Right renal cortex interstitium (tissue), 3 donors: ENCODE results near the gene POTEH. TPM values are rescaled to one million over a fixed set of nuclear protein-coding genes. Genes with fewer than 3 reads are reported as not detected.
"Not testable (repeated sequence)": the region's sequence is repeated elsewhere in the genome, so short reads cannot be mapped to it uniquely, and the experiment has no call there.

Experiments used
- DNase-seq, 3 donors: peaks; one replicate each; pipeline ENCODE4 v3.0.0-alpha.2; 2013; ENCODE audit warnings: low read depth in 3 of 3, low spot score in 2 of 3
- polyA plus RNA-seq, 3 donors: library from polyadenylated mRNA; unstranded; fragments of 120-200 nt; gene quantifications; one replicate each; pipeline ENCODE4 v1.2.1, GENCODE V29; 2013; ENCODE audit not compliant: insufficient read length in 3 of 3

The POTEH gene
- not detected for polyA plus RNA-seq

DNA sequence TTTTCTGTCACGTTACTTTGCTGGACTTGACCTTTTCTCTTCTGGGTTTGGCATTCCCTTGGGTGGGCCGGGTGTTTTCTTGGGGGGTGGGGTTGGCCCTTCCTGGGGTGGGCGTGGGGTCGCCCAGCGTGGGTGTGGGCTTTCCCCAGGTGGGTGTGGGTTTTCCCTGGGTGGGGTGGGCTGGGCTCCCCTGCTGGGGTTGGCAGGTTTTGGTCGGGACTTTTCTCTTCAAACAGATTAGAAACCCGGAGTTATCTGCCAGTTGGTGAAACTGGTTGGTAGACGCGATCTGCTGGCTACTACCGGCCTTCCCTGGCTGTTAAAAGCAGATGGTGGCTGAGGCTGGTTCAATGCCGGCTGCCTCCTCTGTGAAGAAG lies at the start of gene POTEH:
POTEH (plus strand) TSS at position 278 of the 377 bp plus-strand sequence; CDS start at position 330, 52 bp downstream.
- DNase-seq, result not testable (repeated sequence)

DNA sequence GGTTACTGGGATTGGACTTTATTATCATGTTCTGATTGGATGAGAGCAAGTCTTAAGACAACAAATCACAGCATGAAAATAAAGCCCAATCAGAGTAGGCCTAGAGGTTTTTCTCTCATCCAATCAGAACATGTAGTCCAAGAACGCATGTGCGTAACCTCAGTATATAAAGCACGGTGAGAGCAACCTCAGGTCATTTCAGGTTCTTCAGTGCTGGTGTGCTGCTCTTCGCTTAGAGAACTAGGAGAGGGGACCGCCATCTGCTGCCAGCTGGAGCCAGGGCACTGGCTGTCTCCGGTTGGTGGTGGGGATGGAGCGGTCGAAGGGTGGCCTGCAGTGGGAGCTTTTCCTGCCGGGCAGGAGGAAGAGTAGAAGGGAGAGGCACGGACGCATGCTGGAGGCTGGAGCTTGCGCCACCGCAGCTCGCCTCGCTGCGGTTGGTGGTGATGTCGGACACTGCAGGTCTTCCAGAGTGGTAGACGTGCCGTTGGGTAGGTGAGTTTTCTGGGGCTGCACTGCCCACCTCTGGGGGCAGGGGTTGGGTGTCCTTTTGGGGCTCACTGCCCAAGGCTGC lies 47.5 kb upstream of the POTEH start:
- DNase-seq, result not testable (repeated sequence)

DNA sequence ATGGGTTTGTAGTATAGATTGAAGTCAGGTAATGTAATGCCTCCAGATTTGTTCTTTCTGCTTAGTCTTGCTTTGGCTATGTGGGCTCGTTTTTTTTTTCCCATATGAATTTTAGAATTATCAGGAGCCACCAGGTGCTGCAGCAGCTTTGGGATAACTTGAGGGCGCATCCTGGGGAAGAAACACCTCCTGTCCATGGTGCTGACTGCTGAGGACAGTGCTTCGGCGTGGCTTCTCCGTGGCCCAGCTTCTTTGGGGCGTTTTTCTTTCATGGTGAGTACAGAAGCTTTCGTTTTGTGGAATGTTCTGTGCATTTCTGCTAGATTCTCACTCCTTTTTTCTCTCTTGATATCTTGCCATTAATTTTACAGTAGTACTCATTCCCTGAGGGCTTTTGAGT lies 37.9 kb upstream of the POTEH start:
- not testable (repeated sequence) for DNase-seq

DNA sequence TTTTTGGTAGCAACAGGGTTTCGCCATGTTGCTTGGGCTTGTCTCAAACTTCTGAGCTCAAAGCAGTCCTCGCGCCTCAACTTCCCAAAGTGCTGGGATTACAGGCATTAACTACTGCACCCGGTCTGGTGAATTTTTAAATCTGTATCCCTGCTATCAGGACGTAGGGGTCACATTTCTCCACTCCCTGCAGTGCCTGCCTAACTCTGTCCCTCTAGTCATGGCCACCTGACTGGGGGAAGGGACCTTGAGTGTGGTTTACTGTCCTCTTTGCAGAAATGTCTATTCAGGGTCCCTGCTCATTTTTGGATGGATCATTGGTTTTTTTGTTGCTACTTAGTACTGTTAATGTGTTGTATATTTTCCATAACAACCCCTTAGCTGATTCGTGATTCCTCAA lies 37.1 kb upstream of the POTEH start:
- DNase-seq, result not testable (repeated sequence)

DNA sequence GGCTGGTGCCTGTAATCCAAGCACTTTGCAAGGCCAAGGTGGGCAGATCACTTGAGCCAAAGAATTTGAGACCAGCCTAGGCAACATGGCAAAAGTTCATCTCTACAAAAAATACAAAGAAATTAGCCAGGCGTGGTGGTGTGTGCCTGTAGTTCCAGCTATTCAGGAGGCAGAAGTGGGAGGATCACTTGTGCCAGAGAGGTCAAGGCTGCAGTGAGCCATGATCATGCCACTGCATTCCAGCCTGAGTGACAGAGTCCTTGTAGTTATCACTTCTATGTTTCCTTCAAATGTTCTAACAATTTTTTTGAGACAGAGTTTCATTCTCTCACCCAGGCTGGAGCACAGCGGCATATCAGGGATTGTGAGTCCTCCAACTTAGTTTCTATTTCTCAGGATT lies 36.6 kb upstream of the POTEH start:
- DNase-seq, result not testable (repeated sequence)

DNA sequence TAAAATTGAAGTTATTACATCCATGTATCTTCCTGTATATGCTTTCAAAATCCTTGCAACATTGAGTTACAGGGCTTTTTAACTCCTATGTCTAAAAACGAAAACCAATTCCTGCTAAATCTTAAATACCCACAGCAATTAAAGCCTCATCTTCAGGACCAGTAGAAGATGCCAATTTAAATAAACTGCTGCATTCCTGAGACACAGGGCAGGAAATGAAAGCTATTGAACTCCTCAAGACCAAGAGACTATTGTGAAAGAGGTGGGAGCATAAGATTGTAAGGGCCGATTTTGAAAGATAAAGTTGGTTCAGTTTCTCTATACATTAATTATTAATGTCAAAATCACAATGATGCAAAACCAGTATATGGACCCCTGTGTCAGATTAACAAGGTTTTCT lies 28.7 kb upstream of the POTEH start:
- not testable (repeated sequence) for DNase-seq

DNA sequence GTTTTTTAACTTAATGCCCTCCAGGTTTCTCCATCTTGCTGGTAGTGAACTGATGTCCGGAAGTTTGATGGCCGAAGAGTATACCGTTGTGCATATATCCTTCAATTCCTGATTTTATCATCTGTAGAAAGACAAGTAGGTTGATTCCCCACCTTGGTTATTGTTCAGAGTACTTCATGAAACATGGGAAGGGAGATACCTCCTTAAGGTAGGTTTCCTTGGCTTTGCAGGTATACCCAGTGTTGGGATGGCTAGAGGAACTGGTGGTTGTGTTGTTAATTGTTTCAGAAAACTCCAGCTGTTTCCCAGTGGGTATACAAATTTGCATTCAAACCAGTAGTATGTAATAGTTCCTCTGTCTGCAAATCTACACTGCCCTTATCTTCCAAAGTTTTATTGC lies 25.1 kb upstream of the POTEH start:
- not testable (repeated sequence) for DNase-seq

DNA sequence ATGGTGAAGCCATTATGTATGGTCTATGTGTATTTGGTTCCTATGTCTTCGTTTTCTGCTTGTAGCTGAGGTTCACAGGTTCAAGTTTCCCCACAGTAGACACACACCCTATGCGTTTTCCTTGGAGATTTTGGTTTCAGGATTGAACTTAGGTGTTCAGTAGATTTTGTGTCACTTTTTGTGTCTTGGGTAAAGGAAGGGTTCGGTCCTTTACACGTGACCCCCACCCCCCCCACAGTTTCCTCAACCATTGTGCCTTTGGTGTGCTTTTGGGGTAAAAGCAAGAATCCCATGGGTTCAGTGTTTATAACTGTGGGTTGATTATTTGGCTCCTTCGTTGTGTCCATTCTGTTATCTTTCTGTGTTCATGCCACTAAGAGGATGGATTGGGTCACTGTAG lies 24.3 kb upstream of the POTEH start:
- DNase-seq, result not testable (repeated sequence)

DNA sequence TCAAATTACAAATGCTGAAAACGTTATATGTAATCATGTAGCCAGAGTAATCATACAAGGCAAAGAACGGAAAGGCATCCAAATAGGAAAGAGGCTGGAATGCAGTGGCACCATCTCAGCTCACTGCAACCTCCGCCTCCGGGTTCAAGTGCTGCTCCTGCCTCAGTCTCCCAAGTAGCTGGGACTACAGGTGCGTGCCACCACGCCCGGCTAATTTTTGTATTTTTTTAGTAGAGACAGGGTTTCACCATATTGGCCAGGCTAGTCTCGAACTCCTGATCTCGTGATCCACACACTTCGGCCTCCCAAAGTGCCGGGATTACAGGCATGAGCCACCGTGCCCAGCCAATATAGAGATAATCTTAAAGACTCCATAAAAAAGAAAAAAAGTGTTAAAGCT lies 20.4 kb upstream of the POTEH start:
- not testable (repeated sequence) for DNase-seq

DNA sequence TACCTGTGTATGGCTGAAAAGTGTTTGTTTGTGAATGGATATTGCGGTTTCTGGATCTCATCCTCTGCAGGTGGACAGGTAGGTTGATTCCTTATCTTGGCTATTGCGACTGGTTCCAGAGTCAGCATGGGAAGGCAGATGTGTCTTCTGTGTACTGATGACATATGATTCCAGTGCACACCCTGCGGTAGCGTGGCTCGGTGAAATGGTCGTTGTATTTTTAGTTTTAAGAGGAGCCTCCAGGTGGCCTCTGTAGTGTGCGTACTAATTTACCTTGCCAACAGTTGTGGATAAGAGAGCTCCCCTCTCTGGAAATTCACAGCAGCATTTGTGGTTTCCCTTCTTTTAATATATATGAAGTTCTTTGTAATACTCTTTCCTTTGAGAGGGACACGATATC lies 10.1 kb upstream of the POTEH start:
- DNase-seq, result not testable (repeated sequence)

DNA sequence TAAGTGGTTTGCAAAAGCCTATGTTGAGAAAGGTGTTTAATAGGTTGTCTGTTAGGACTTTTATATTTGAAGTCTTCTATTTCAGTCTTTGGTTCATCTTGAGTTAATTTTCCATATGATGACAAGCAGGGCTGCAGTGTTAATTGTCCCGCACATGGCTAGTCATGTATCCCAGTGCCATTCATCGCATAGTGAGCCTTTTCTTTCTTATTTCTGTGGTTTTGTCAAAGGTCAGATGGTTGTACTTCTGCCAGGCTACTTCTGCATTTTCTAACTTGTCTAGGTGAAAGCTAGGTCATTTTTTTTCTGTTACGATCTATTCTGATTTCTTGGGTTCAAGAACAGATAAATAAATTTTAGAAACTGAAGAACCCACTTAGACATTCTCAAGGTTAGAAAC lies 5.7 kb upstream of the POTEH start:
- DNase-seq, result not testable (repeated sequence)

DNA sequence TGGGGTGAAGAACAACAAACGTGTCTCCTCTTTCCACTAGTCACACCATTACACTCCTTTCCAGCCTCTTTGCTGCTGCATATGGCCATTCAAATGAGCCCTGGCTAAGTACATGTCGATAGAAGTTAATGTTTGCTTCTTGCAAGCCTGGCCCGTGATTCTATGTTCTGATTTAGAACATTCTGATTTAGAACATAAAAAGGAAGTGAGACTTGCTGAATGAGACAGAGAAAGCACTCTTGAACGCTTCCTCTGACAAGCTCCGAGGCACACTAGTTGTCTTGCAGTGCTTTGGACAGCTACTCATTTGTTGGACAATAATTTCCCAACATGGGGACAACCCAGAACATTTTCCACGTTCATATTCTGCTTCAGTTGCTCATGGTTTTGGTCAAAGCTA lies 5.1 kb upstream of the POTEH start:
- DNase-seq, result not testable (repeated sequence)

DNA sequence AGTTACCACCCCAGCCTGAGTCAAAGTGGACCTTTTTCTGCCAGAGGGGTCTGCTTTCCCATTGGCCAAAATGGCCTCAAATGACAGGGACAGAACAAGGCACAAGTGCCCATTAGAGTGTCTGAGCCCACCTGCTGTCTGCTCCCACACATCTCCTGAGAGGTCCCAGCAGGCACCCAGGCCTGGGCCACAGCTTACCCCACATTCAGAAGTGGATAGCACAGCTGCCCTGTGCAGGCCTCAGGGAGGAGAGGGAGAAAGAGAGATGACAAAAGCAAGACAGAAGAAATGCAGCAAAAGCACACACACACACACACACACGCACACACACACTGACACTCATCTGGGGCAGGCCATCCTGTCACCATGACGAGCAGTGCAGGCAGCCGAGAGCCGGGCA lies 4.2 kb upstream of the POTEH start:
- DNase-seq, result not testable (repeated sequence)

DNA sequence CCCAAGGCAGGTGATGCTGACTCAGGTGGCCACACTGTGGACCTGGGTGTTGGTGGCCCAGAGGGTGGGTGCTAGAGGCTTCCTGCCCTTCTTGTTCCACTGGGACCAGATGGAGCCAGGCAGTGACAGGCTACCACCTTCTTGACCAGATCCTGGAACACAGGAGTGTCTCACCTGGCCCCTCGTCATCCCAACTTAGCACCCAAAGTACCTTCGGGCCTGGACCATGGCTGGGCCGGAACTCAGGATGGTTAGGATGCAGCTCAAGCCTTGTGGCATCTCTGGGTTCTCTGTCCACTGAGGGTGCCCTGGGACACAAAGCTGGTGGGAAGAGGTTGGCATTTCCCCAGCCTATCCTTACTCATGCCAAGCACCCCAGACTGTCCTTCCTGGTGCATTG lies 2.7 kb upstream of the POTEH start:
- DNase-seq, result not testable (repeated sequence)

DNA sequence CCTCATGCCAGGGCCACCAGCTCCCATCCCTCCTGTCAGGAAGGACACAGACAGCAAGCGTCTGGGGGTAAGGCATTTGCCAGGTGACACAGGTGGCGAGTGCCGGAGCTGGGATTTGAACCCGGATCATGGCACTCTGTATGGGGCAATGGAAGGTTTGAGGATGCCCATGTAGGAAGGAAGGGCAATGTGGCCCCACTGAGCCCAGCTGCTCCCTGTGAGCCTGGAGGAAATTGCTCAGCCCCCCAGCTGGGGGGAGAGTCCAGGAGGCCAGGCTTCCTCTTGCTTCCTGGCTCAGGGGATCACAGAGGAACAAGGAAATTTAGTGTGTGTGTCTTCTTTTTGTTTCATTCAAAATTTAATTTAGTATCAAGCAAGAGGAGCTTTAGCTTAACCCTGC lies 2.1 kb upstream of the POTEH start:
- not testable (repeated sequence) for DNase-seq

DNA sequence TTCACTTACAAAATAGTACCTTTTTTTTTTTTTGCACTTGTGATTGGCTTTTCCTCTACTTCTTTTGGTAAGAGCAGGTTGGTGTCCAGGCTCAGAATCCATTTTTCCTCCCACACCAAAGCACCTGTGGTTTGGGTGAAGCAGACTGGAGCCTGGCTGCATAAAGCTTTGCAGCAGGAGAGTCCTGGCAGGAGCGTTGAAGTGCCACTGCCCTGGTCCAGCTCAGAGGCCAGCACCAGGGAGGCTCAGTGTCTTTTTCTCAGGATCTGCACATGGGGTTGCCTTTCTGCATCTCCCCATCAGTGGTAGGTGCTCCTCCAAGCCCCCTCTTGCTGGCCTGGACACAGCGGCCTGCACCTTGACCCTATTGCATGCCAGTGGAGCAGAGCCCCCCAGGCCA lies 1.7 kb upstream of the POTEH start:
- not testable (repeated sequence) for DNase-seq

DNA sequence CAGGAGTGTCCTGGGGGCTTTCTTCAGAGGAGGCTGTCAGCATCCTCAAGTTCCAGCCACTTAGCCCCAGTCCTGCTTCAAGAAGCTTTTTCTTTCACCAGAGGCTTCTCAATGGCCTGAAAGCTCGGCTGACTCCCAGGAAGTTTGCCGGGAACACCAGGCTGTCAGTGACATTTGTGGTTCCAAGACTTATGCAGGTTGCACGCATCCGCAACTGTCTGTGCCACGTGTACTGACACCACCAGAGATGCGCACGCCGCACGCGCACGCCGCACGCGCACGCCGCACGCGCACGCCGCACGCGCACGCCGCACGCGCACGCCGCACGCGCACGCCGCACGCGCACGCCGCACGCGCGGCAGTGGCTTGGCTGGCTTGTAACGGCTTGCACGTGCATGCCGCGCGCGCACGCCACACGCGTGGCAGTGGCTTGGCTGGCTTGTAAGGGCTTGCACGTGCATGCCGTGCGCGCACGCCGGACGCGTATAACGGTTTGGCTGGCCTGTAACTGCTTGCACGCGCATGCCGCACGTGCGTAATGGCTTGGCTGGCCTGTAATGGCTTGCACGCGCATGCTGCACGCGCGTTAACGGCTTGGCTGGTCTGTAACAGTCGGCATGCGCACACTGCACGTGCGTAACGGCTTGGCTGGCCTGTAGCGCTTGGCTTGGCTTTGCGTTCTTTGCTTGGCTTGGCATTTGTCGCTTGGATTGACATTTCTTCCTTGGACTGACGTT lies 646 bp upstream of the POTEH start:
- DNase-seq, result not testable (repeated sequence)

DNA sequence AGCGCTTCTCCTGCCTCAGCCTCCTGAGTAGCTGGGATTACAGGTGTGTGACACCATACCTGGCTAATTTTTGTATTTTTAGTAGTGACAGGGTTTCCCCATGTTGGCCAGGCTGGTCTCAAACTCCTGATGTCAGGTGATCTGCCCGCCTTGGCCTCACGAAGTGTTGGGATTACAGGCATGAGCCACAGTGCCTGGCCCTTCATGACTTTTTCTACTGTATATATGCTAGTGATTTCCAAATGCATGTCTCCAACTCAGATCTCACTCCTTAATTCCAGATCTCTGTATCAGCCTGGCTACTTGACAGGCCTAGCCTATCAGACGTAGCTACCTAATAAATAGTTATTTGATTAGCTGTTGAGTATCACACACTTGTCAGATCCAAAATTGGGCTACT lies 23.8 kb downstream of the POTEH start:
- not testable (repeated sequence) for DNase-seq

DNA sequence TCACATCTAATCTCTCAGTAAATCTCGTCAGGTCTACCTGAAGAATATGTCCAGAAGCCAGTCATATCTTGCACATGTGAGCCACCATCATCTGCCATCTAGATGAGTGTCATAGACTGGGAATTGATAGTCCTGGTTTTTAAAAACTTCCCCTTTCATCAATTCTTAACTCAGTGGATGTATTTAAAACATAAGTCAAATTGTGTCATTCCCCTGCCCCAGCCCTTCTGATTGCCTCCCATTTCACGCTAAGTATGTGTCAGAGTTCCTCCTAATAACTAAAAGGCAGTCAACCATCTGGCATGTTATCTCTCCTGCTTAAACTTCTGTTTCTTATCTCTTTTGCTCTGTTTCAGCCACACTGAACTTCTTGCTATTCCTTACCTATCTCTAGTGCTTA lies 24.3 kb downstream of the POTEH start:
- not testable (repeated sequence) for DNase-seq

DNA sequence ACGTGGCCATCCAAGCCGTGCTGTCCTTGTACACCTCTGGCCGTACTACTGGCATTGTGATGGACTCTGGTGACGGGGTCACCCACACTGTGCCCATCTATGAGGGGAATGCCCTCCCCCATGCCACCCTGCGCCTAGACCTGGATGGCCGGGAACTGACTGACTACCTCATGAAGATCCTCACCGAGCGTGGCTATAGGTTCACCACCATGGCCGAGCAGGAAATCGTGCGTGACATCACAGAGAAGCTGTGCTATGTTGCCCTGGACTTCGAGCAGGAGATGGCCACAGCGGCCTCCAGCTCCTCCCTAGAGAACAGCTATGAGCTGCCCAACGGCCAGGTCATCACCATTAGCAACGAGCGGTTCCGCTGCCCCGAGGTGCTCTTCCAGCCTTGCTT lies 32.1 kb downstream of the POTEH start:
- DNase-seq, result not testable (repeated sequence)

DNA sequence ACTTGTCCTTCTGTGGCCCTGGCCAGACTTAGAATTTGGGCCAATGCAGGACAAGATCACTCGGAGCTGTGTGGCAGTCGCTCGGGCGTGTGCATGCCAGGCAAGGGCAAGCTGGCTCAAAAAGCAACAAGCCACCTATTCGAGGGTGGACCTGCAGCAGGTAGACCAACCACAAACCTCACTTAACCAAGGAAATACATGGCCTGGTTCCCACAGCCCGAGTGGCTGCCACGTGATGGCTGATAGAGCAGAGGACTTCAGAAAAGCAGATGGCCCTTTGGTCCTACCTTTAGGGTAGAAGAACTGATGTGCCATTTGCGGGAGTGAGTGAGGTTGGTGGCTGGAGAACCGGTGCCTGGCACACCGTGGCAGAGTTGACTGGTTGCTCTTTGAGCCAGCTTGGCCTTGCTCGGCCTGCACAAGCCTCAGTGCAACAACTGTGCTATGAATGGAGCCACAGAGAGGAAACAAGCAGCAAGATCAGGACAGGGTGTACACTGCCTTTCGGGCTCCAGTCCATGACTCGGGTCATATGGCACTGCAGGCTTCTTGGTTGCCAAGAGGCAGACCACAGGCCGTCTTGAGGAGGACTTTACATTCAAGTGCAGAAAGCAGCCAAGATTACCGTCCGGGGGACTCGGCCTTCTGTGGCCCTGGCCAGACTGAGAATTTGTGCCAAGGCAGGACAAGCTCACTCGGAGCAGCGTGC lies 39.5 kb downstream of the POTEH start:
- DNase-seq, result not testable (repeated sequence)

DNA sequence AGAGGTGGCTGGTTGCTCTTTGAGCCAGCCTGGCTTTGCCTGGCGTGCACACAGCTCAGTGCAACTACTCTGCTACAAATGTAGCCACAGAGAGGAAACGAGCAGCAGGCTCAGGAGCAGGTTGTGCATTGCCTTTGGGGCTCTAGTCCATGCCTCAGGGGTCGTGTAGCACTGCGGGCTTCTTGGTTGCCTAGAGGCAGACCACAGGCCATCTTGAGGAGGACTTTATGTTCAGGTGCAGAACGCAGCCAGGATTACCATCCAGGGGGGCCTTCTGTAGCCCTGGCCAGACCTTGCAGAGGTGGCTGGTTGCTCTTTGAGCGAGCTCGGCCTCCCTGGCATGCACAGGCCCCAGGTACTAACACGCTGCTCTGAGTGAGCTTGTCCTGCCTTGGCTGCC lies 41.2 kb downstream of the POTEH start:
- DNase-seq, result not testable (repeated sequence)
